ENCODE measurements around the gene SLC2A6. TPM values are rescaled to one million over a fixed set of nuclear protein-coding genes. Genes with fewer than 3 reads are reported as not detected.

Gene SLC2A6
- total and polyA plus RNA-seq, 2 of the 8 experiments (the other 6 are each of a cell fraction or from before 2014, with no cell fraction given): 16.6 to 17.8 TPM

DNA sequence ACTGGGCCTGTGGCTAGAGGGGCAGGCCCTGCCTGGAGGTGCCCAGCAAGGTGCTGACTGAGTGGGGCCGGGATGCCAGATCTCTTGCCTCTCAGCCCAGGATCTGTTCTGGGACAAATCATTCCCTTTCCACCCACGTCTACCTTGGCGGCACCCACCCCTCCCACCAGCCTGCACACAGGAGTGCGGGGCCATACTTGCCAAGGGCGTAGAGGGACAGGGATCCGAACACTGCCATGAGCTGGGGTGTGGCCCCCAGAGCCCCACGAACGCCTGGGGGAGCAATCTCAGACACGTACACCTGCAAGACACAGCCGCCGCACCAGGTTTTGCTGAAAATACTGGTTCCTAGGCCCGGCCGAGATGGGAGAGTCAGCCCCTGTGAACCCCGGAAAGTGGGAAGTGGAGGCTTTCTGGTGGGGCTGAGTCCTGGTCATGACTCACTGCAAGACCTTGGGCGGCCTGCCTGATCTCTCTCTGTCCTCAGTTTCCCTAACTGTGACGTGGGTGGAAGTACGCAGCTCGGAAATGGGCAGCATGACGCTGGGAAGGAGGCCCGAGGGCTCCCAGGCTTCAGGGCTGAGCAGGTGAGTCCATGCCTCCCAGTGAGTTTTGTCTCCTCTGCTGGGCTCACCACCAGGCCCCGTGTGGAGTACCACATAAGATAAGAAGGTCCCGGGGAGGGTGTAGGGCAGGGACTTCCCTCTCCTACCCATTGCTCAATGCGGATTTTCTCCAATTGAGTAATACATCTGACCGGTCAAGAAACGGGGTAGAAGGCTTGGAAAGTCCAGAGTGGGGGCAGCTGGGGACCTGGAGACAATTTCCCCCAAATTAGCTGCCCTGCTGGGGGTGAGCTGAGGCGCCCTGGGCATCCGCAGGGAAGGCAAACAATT is 2.6 kb downstream of the SLC2A6 start:
- H3K9me3 ChIP-seq (ENCODE audit: insufficient read depth in 2 of 2, low read depth in 1 of 2, low read length in 1 of 2): no peaks in the 10 kb centered on the region
- peaks cover 2% of the 10 kb centered on the region; the same call in 1 of the 2 replicates for H3K79me1 ChIP-seq (ENCODE audit: low read depth, low read length)
- DNase-seq (ENCODE audit: low read depth in 1 of 2, low spot score in 2 of 2): no peak
- H2AK5ac ChIP-seq (ENCODE audit: low read depth, low read length): no peak overlapping the region
- no peak overlapping the region for H4K5ac ChIP-seq (ENCODE audit: insufficient read length, low read depth, low read length)
- no peak overlapping the region for H2BK12ac ChIP-seq (ENCODE audit: low read depth, low read length)
- no peak overlapping the region for H4K91ac ChIP-seq (replicated peaks; ENCODE audit: insufficient read length, low read length)
- no peak overlapping the region for H3K27ac ChIP-seq (ENCODE audit: low read depth, low read length)
- H2AFZ ChIP-seq (ENCODE audit: low read length): no peak overlapping the region
- WGBS, 2 experiments (ENCODE audit: extremely low coverage in 1 of 2, insufficient coverage in 1 of 2, insufficient read length in 1 of 2, insufficient replicate concordance in 2 of 2, low coverage in 1 of 2, low lambda C conversion rate in 2 of 2, missing lambda C conversion rate in 1 of 2): 90% methylated on average over 27 of the region's 27 CpGs; no CpG with 5 or more reads in 1 of the 2 experiments
- peaks cover 0 to 26% (median 6%) of the 10 kb centered on the region in 4 experiments; a peak in 5 of 8 replicates for H3K36me3 ChIP-seq (ENCODE audit: control insufficient read depth in 2 of 4, insufficient read depth in 4 of 4, low read length in 3 of 4)
- H3K9ac ChIP-seq (replicated peaks in 1 of 4; ENCODE audit: extremely low read depth in 1 of 4, low read depth in 3 of 4, low read length in 3 of 4): no peak overlapping the region
- POLR2A ChIA-PET (ENCODE audit: partially characterized antibody): interaction anchor here (1.2 to 1.8 kb wide), 2 partner anchors 8 to 13 kb away, joined by 3 to 6 read pairs; no protein-coding TSS in a partner anchor
- TF ChIP-seq CREB1 (IDR thresholded peaks at IDR 0.05) (no peak), BACH1 (IDR thresholded peaks at IDR 0.05; ENCODE audit: low read length) (no peak), TEAD4 (IDR thresholded peaks at IDR 0.05; ENCODE audit: low read depth, low read length) (no peak), RNF2 (IDR thresholded peaks at IDR 0.05; ENCODE audit: borderline replicate concordance, low read depth, low read length, missing control alignments, poor library complexity, severe bottlenecking) (no peak), ASH2L (IDR thresholded peaks at IDR 0.05; ENCODE audit: low read length) (no peak), POLR2AphosphoS5 (IDR thresholded peaks at IDR 0.05; ENCODE audit: low read depth, low read length) (no peak)
- TF ChIP-seq, protein P1, sequence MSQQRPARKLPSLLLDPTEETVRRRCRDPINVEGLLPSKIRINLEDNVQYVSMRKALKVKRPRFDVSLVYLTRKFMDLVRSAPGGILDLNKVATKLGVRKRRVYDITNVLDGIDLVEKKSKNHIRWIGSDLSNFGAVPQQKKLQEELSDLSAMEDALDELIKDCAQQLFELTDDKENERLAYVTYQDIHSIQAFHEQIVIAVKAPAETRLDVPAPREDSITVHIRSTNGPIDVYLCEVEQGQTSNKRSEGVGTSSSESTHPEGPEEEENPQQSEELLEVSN (IDR thresholded peaks at IDR 0.05): no peak
- no peak for FAIRE-seq
- no peak overlapping the region for H3K4ac ChIP-seq (replicated peaks; ENCODE audit: insufficient read length, low read depth, low read length)
- H3K23ac ChIP-seq (ENCODE audit: insufficient read length): no peak overlapping the region
- no peak overlapping the region for H3K14ac ChIP-seq (ENCODE audit: insufficient read length)
- no peak overlapping the region for H3K18ac ChIP-seq (ENCODE audit: extremely low read depth, low read length)
- peaks cover 0 to 7% (median 4%) of the 10 kb centered on the region in 4 experiments; a peak in 6 of 7 replicates for H3K4me1 ChIP-seq (replicated peaks in 1 of 4; ENCODE audit: control insufficient read depth in 3 of 4, insufficient read depth in 4 of 4, low read length in 3 of 4)
- H3K79me2 ChIP-seq (ENCODE audit: control insufficient read depth in 1 of 2, insufficient read depth in 2 of 2, low read length in 2 of 2): peaks cover 0 to 6% of the 10 kb centered on the region in 2 experiments; a peak in 1 of 4 replicates
- peak overlapping the region; percentile 35; the same call in 1 of the 2 replicates for H4K8ac ChIP-seq (ENCODE audit: extremely low read depth, insufficient read depth, low read length)
- no peak overlapping the region for H3K4me3 ChIP-seq (ENCODE audit: extremely low read depth in 1 of 4, insufficient read depth in 2 of 4, low read depth in 3 of 4, low read length in 4 of 4)
- H4K20me1 ChIP-seq (replicated peaks in 1 of 2; ENCODE audit: control insufficient read depth in 1 of 2, insufficient read depth in 2 of 2, low read length in 2 of 2): peaks cover 3 to 26% of the 10 kb centered on the region in 2 experiments
- no peak overlapping the region for H2BK15ac ChIP-seq (ENCODE audit: low read length)
- H3K27me3 ChIP-seq (replicated peaks in 1 of 4; ENCODE audit: control insufficient read depth in 3 of 4, extremely low read depth in 1 of 4, insufficient read depth in 3 of 4, low read length in 3 of 4): peaks cover 0 to 4% (median 0%) of the 10 kb centered on the region in 4 experiments; a peak in 1 of 7 replicates
- no peak overlapping the region for H3K4me2 ChIP-seq (ENCODE audit: insufficient read depth in 1 of 2, low read depth in 2 of 2, low read length in 2 of 2)
- CTCF ChIA-PET (ENCODE audit: partially characterized antibody): interaction anchor here (1.0 to 3.4 kb wide), 4 partner anchors 8 to 127 kb away, joined by 3 to 13 read pairs (median 4); no protein-coding TSS in a partner anchor
- no peak overlapping the region for H2BK120ac ChIP-seq (replicated peaks; ENCODE audit: low read depth, low read length)
- H3K23me2 ChIP-seq (ENCODE audit: low read depth, low read length): peaks cover 6% of the 10 kb centered on the region; the same call in 1 of the 2 replicates
- H2BK5ac ChIP-seq (ENCODE audit: low read depth, low read length): no peak overlapping the region
- H3K56ac ChIP-seq (replicated peaks; ENCODE audit: insufficient read length, low read depth, low read length): no peak overlapping the region
- no peak overlapping the region for H2BK20ac ChIP-seq (ENCODE audit: low read length)
